Activated T-cell treated with anti-CD3 and anti-CD28 coated beads for 24 hours (primary cell): ENCODE data around the gene HOXA7.

ENCODE experiments used
- DNase-seq: peaks from one replicate; pipeline ENCODE4 v3.0.0-alpha.2; 2020; ENCODE audit warnings: low read depth

HOXA7 gene

DNA sequence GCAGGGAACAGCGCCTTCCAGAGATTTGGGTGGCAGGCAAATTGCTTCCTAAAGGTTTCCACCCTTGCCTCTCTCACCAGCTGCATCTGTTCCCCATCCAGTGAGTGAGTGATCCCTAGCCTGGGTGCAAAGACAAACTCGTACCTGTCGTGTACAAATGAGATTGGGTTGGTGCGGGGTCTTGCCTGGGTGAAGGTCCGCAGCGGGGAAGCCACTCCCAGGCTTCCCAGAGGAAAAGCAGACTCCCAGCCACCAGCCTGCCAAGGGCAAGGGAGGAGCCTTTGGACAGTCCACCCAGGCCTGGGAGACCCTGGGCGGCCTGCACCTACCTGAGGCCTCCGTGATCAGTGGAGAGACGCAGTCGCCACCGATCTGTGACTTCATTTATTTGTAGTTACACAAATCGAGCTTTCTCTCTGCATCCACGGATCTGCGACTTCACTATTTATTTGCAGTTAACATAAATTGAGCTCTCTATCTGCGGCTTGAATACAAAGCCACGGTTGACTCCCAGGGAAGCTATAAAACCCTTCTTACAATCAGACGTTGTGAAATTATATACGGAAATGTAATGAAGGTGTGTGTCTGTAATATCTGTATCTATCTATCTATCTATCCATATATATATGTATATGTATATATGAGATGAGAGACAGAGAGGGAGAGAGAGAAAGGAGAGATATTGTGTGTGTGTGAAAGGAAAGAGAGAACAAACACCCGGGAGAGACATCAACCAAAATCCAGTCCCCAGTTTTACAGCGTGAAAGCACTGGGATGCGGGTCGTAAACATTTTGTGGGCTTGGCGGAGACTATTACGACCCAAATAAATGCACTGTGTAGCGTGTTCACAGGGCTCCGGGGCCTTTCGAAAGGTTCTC, 3.0 kb upstream of the HOXA7 start:
- no peak for DNase-seq

DNA sequence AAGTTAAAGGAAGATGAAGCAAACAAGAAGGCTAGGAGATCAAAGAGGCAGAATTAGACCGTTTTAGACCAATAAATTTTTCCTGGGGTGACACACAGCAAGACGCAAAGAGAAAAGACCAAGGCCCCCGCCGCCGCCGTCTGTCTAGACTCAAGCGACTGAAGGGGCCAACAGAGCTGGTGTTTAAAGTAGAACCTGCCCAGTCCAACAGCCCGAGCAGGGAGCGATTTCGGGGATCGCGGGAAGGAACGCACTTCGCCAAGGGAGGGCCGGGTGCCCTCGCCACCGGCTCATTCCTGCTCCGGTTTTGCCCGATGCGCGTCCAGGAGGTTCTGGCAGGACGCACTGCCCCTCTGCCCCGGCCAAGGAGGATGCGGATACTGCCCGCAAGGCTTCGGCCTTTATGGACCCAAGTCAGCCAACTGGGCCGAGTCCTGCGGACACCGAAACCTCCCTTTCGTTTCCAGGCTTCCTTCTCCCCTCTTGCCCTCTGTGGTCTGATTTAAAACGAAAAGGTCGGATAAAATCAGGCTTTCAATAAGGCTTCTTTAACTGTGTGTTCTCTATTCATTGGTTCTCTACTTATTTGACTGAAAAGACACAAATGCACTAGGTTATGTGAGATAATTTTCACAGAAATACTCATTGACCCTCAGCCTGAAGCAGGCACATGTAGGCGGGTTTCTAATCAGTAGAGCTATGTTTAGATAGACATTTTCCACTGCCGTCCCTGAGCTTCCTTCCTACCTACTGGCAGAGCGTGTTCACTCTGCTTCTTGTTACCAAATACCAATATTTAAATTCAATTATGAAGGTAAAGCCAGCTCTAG, 2.2 kb upstream of the HOXA7 start:
- DNase-seq = no peak

DNA sequence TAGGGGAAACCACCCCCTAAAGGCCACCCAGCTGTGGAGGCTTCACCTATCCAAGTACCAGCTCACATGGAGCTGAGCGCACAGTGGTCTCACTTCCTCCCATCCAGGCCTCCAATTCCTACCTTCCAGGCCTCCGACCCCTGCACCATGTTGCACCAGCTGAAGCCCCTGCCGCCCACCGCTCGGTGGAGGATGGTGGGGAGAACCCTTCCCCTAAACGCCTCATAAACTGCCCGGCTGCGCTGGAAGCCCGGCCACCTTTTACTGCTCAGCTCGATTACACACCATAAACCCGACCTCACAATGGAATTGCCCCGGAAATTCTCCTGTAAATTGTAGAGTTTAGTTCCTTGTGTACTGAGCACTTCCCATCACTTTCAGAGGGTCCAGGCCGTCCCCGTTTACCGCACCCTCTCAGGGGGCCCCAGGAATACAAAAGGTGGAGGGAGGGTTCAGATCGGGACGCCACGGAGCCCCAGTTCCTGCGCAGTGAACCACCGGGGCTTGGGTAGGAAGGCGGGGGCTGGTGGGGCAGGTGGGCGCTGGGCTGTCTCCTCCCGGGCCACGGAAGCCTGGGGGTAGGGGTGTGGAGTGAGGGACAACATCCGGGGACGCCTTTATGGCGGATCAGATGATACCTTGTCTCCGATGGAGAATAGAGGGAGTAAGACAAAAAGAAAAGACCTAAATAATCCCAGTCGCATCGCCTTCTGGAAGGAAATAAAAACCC, 1.4 kb upstream of the HOXA7 start:
- DNase-seq = no peak

DNA sequence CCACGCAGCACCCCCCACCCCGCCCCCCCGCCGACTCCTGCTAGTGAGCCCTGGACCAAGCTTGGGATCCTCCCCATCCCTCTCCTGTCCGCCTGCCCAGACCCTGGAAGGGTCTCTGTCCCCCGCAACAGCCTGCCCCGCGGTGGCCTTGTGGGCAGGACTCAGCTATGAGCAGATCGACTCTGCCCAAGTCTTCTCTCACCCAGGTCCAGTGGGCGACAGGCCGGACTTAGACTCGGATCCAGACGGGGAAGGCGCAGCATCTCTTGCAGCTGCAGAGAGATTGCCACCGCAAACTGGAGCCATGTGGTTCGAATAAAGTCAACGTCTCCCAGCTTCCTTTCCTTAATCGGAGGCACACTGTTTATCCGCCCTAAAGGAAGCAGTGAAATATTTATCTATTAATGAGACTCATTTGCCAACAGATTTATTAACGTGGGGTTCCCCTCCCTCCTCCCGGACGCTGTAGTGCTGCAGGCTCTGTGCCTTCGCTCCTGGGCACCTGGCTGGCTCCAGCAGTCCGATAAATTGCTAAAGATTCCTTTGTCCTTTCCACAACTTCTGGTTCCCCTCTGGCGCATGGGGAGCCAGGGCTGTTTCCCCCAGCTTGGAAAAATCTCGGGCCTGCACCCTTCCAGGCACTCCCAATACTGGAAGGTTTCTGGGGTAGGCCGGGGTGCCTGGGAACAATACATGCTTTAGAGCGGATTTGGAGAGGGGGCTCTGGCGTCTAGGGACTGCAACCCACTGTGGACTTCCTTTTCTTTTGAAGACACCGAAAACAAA, 634 bp upstream of the HOXA7 start:
- DNase-seq = no peak

DNA sequence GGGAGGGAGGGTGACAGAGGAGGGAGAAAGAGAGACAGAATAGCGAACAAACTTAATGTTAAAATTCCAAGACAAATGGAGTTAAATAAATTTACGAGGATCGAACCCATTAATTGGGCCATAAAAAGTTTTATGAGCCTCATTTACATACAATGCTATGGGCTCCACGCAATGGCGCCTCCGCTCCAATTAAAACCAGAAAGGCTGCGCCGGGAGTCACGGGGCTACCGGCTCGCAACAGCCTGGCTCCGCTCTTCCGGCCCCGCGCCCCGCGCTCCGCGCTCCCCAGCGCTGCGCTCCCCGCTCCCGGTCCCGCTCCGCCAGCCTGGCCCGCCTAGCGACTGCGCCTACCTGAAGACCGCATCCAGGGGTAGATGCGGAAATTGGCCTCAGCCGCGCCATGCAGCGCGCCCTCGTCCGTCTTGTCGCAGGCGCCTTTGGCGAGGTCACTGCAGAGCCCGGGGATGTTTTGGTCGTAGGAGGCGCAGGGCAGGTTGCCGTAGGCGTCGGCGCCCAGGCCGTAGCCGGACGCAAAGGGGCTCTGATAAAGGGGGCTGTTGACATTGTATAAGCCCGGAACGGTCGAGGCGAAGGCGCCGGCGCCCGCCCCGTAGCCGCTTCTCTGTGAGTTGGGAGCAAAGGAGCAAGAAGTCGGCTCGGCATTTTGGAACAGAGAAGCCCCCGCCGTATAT, 513 bp downstream of the HOXA7 start:
- no peak for DNase-seq

DNA sequence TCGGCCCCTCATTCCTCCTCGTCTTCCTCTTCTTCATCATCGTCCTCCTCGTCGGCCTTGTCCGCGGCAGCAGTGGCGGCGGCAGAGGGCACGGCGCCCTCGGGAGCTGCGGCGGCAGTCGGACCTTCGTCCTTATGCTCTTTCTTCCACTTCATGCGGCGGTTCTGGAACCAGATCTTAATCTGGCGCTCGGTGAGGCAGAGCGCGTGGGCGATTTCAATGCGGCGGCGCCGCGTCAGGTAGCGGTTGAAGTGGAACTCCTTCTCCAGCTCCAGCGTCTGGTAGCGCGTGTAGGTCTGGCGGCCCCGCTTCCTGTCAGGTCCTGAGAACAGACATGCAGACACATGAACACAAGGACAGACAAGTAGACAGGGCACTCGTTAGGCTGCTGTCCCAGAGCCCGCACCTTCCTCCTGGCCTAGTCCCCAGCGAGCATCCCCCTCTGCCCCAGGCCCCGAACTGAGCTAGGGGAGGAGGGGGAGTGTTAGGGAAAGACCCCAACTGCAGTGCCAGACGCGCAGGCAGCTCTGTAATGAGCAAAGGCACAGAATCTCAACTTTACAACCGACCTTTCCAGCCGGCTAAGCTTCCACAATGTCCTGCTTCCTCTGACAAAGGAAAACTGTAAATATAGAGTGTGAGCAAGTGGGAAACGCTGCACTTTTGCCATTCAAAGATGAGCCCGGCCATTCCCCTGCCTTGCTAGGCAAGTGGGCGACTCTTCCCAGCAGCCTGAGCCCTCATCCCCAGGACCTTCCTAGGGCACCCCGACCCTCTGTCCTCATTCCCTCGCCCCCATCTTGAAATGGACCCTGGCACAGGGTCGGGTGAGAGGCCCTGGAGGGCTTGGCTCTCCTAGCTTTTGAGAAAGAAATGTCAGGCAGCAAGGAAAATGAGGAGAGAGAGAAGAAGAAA, 1.3 kb downstream of the HOXA7 start:
- no peak for DNase-seq

DNA sequence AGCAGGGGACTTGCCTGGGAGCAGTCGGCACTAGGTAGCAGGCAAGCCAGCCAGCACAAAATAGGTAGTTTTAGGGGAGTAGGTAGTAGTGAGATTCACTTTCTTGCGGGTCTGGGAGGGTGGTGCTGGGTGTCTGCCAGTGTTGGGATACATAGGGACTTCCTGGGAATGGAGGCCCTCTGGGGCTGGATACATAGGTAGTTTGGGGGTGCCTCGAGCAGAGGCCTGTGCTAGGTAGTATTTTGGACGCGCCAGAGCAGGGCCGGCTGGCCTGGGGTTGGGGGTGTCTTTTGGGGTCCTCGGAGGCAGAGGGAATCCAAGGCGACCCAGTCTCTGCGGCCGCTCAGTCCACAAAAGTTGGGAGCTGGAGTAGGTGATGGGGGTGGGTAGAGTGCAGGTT, 2.1 kb downstream of the HOXA7 start:
- no peak for DNase-seq

DNA sequence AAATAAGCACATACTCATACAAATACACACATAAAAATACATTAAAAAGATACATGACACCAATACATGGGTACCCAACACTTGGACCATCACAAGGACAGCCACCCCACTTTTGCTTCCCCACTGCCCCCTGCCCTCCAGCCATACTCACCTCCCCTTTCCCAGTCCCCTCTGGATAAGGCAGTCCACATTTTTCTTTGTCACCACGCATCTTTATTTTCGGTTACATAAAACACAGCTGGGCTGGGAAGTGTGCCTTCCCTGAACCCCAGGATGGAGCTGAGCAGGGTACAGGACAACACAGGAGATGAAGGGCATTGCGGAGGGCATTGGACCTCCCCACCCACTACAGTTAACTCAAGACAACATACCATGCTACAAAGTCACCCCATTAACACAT, 2.9 kb downstream of the HOXA7 start:
- DNase-seq = no peak

DNA sequence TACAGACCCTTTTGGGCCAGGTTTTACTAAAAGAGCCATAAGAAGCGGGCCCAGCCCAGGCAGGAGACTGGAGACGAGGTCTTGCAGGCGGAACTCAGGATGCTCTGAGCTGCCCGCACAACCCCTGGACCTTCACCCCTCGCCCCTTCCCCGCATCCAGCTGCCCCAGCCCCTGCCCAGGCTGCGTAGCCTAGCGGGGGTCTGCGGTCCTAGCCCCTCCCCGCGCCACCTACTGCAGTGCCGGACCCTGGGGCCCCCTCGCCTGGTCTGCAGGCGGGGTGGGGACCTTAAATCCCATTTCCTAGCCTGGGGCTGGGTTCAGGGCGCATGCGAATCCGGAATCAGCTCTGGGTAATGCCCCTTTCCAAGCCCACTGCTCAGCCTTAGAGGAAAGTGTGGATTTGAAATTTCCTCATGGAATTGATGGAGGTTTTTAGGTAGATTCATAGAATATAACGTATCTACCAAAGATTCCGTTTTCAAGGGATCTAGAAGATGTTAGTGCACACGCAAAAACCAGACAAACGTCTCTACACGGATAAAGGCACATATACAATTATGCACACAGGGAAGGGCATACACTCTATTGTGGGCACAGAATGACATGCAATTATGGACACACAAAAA, 3.5 kb downstream of the HOXA7 start:
- DNase-seq = no peak

DNA sequence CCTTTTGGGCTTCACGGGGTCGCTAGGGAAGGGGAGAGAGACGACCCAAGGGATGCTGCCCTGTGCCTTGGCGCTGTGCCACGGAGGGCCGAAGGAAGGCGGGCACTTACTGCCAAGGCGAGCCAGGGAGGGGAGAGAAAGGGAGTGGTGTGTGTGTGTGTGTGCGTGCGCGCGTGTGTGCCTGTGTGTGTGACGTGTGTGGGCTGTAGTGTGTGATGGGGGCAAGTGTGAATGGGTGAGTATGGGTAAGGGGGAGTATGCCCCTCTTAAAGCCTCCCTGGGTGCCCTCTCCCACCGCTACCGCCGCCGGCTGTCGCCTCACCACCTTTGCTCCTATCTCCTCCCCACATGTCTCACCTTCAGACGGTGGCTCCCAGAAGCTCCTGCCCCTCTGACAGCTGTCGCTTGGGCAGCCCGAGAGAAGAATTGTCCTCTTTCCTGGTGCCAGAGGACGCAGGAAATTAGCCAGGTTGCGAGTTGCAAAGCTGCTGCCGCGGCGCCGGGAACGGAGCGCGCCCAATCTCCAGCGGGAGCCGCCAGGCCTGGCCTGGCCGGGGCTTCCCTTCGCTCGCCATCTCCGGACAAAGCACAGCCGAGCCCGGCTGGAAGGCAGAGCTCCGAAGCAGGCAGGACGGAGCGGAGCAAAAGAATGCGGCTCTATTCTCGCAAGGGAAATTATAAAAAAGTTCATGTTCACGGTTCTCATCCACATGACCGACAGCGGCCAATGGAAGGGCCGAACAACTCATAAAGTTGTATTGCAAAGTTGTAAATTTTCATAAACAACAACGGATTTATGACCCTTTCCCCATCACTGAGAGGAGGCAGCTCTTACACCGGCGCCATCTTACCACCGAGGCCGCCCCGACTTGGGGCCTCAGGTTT, 4.3 kb downstream of the HOXA7 start, which contains the start of gene HOXA3:
Gene HOXA3, minus strand, starts transcription at position 653 of the 885 bp plus-strand sequence. CDS start 41,943 bp downstream, outside the sequence.
- no peak for DNase-seq

DNA sequence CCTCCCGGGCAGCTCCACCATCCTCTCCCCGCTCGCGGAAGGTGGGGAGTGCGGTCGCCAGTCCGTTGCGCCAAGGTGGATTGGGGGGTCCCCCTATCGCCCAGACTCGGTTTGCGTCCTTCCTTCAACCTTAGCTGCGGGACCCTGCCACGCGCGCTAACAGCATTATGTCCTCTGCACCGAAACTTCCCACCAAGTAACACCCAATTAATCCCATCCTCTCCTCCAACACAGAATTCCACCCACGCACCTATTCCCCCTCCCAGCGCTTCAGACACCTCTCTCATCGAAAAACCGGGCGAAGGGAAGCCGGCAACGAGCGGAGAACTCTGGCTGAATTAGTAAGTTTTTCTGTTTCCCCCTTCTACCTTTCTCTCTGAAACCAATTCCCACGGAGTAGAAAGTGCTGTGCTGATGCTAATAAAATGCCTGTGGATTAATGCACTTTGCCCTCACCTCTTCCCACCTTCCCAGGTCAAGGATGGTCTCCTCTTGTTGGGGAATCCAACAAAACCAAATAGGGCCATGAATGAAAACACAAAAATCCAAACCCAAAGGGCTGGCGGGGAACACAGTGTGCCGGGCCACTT, 5.0 kb downstream of the HOXA7 start:
- no peak for DNase-seq

DNA sequence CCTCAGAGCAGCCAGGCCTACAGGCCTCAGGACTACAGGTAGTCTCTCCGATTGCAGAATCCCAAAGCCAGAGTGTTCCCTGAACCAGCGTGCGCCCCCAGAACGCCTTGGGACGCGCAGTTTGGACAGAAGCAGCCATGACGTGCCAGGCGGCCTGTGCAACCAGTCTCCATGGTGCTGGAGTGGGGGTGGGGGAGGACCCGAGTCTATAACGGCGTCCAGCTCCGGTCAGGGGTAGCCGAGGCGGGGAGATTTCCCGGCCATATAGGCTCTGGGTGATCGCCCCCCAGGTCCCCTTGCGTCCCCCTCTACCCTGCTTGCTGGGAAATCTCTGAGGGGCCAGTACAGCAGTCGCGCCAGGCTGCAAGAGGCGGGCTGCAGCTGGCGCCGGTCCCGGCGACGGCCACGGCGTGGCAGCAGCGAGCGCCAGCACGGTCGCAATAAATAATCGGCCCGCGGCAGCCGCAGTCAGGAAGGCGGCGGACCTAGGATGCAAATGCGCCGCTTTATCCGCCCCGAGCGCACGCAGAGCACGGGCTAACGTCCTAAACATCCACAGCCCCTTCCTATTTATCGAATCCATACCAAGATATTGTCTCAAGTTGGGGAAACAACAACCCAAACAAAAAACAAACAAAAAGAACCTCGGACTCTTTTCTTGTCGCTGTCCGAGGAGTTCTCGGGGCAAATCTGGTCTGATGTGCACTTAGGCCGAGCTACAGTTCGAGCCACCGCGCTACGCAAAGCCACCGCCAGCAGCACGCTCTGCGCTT, 5.7 kb downstream of the HOXA7 start:
- DNase-seq = peak; percentile 57

DNA sequence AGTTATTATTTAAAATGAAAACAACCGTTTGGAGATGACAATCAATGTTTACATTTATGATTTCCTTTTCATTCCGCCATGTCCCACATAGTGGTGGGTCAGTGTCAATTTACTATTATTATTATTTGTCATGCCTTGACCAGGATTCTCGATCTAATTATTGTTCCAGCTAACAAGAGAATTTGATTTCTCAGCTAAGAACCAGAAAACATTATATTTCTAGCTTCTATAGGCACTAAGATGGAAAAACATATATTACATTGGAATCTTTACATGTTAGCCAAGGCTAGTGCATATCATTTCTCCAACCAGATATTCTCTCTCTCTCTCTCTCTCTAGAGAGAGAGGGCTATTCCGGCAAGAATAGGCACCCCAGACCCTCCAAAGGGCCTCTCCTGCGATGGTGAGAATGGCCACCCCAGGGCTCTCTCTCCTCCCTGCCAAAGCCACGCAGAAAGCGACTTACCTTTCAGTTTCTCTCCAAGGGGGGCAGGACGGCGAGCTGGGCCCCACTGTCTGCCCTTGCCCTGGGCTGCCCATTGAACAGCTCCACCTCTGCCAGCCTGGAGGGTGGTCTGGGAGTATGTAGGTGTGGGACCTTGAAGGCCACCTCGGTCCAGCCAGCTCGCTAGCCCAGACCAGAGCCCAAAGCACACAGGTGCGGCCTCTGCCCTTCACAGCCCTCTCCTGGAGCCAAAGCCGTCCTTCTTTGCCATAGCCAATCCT, 6.5 kb downstream of the HOXA7 start:
- no peak for DNase-seq

DNA sequence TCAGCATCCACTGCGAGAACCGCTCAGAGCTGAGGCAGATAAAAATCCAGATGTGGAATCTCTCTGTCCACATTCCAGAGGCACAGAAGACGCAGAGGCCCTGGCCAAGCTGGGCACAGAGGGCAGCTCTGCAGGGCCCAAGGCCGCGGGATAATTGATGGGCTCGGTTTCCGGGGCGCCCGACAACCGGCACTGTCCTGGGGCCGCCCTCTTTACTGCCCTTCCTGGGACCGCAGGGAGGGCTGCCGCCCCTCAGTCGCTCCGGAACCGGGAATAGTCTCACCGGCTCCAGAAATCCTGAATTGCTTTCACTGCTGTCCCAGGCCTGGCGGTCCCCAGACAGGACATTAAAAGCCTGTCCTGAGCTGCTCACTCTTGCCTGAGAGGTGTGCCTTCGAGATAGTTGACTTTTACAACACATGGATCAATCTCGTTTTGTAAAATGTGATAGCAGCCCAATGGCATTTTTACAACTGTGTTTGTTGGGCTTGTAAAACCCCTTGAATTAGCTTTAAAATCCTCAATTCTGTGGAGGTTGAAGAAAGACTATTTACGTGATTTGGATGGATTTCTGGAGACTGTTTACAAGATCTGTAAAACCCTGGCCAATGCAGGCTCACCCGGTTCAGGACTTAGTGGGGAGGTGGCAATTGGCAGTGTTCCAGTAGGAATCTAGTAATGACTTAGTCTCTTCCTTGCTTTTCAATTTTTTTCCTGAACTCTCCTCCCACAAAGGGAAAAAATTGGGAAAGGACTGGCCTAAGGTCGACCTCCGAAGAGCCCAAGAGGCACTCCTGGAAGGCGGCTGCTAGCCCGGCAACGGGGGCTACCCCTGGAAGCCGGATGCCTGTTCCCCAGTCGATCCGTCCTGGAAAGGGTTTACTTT, 7.5 kb downstream of the HOXA7 start:
- no peak for DNase-seq

DNA sequence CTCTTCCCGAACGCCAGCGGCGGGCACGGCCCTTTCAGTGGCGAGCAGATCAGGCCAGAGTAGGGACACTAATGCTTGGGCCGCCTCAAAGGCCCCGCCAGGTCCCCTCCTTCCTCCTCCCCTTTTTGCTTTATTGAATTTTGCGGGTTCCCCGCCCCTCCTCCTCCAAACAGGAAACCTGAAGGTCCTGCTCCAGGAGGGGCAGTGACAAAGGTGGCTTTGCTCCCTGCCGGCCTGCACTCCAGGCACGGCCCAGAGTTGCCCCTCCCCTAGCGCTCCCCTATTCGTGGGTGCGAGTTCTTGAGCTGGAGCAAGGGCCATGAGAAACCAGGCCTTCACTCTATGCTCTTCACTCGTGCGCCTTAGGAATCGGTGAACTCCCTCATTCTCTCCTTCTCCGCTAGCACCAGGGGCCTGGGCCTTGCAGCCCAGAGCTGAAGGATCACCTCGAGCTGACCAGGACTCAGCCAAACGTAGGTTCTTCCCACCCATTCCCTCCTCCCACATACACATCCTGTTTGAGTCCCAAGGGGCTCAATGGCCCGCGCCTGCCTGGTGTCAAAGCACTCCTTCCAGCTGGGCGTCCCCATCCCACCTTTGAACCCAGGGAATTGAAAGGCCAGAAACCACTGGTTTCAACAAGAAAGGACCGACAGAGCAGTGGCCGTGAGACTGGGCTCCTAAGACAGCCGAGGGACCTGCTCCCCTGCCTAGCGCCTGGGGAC, 8.3 kb downstream of the HOXA7 start:
- DNase-seq = no peak
